NCI-H2227 (cell line): ENCODE data around the gene DAG1.
"Not testable (repeated sequence)": the region's sequence is repeated elsewhere in the genome, so short reads cannot be mapped to it uniquely, and the experiment has no call there.

Experiments
- DNase-seq: peaks from one replicate; lab custom pipeline; 2025; ENCODE audit not compliant: unreplicated experiment; lab: John Stamatoyannopoulos, UW

Gene DAG1

DNA sequence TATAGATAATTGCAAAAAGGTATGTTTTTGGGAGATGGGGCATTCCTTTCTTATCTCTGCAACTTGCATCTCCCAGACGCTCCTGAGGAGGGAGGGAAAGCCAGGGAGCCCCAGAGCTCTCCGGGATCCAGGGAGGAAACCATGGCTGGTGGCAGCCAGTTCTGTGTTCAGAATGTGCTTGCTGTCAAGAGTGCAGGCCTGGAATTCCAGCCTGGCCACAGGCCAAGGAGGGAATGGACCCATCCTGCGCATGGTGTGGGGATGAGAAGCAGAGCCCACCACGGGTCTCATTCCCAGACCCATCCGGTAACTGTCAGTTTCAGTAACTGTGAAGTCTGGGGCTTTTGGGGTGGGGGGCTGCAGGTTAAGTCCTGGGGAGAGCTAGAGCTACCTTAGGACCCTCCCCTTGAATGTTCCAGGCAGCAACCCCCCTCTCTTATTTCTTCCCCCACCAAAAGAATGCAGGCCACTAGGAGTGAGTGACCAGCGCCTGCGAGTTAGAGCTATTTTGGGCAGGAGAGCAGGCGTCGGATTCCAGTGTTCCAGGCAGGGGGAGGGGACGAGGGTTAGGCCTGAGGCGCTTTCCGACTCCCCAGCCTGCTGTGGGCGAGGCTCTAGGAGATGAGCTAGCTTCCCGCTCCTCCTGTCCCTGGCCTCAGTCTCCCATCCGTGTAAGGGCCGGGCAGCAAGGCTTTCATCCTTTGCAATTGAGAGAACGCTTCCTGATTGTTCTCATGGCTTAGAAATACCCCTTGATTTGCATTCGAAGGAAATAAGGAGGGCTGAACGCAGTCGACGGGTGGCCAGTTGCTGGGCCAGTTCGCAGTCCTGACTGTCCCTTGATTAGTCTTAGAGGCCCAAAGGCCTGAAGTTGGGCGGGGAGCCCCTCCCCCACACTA is 781 bp upstream of the DAG1 start:
- peak; percentile 60 for DNase-seq

DNA sequence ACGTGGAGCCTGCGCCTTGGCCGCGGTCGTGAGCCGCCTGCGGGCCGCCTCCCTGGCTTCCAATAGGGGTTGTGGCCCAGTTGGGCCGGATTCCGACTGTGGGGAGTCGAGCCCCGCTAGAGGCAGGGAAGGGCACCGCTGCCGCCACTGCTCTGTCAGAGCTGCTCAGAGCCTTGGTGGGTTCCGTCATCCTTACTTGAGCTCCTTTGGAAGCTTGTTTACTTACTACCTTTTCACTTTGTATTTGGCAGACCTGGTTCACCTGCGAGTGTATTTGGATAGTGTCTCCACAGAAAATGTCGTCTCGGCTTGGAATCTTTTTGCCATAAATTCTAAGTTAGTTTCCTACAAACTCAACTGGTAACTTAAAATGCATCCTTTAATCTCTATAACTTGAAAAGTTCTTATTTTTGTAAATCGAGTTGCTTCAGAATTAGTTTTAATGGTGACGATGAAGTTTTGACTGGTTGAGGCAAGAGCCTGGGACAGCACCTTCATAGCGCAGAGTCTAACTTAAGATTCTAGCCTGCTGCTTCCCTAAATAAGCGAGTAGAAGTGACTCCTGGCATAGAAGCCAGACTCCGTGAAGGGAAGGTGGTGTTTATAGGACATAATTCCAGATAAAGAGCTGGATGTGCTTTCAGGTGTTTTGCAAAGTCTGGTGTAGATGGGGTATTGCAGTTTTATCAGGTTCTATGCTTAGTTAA is 800 bp downstream of the DAG1 start:
- DNase-seq = no peak

DNA sequence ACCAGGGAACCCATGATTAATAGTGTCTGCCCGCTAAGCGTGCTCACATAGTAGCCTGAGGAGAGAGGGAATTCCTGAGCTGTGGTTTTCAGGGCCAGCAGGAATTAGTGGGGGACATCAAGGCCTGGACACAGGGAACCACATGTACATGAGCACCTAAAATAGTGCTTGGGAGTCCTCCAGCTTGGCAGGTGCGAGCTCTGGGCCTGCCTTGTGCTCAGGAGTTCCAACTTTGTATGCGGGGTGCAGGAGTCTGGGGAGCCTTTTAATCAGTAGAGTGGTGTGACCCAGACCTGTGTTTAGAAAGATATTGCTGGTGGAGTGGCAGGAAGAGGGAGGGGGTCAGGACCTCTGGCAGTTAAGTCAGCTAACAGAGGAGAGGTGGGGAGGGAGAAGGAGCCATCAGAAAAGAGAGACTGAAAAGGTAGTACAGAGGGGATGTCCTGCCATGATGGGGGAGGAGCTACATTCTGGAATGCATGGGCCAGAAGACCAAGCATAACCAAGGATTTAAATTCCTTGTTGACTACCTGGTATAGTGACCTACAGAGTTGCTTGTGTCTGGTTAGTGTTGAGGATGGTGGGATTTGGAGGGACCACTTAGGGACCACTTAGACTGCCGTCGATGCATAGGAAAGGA is 1.9 kb downstream of the DAG1 start:
- DNase-seq = no peak

DNA sequence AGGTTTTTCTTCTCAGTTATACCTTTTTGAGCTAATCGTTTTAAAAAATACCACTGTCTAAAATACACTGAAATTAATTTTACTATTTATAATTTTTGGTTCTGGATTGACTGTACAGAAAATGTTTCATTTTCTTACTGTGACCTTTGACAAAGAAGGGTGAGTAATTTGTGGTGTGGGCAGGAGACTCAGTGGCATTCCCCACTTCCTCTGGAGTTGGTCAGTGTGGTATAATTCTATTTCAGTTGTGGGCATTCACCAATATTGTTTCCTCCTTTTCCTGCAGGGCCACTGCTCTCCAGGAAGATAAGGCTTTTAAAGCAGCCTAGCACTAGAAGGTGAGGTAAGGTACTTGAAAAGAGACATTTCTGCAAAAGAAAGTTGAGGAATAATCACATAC is 6.5 kb downstream of the DAG1 start:
- no peak for DNase-seq

DNA sequence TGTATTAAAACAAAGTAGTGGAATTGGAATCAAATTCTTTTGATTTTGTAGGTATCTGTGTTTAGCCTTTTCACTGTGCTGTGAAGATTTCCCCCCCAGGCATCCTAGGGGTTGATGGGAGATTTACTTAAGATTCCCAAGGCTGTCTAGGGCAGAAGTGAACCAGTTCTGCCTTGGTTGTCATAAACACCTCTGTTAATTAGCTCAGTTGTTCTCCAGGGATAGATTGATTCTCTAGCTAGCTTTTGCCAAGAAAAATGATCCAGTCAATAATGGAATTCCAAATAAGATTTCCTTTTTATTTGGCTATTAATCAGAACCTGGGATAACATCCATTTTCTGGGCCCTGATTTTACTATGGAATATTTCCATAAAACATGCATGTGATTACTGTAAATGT is 12.7 kb downstream of the DAG1 start:
- no peak for DNase-seq

DNA sequence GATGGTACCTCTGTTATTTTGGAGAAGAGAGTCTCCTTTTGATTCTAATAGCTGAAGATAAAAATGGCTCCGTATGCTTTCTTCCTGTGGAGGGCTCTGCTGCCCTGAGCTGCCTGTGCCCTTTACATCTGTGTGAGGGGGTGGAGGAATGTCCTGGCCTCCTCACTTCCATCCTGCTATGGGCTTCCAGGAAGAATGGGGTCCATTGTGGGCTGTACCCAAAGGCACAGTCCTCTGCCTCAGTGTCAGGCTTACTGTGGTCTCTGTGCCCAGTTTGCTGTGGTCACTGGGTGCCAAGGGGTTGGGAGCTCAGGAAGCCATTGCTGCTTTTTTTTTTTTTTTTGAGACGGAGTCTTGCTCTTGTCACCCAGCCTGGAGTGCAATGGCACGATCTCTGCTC is 14.4 kb downstream of the DAG1 start:
- no peak for DNase-seq

DNA sequence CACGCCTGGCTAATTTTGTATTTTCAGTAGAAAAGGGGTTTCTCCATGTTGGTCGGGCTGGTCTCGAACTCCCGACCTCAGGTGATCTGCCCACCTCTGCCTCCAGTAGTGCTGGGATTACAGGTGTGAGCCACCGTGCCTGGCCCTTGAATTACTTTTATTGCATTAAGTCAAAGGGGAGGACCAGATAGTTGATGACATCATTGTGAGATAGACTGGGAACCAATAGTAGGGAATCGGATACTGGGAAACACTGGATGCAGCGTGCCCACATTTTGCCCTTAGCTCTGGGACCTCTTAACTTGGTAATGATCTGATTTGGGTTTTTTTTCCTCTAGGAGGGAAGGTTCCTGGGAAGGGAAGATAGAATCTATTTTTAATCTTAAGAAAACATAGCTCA is 19.2 kb downstream of the DAG1 start:
- no peak for DNase-seq

DNA sequence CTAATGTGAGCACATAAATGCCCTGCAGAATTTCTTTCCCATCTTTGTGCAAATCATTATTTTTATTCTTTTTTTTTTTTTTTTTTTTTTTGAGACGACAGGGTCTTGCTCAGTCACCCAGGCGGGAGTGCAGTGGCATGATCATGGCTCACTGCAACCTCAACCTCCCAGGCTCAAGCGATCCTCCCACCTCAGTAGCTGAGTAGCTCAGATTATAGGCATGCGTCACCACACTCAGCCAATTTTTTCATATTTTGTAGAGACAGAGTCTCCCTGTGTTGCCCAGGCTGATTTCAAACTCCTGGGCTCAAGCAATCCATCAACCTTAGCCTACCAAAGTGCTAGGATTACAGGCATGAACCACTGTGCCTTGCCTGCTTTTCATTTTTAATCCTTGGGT is 22.9 kb downstream of the DAG1 start:
- no peak for DNase-seq

DNA sequence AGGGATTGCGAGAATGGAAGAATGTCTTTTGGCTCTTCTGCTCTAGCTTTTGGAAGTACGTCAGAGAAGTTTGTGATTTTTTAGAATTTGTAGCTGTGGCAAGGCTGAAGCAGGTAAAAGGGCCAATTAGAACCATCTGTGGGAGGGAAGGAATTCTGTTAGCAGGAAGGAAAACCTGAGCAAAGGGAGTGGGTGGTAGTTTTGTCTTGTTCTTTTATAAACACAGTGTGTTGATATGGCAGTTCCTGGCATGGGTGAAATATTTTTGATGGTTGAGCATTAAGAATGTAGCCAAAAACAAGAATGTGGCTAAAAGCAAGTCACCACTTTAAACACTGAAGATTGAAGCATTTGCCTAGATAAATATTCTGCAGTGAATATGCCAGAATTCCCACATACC is 23.8 kb downstream of the DAG1 start:
- DNase-seq = no peak

DNA sequence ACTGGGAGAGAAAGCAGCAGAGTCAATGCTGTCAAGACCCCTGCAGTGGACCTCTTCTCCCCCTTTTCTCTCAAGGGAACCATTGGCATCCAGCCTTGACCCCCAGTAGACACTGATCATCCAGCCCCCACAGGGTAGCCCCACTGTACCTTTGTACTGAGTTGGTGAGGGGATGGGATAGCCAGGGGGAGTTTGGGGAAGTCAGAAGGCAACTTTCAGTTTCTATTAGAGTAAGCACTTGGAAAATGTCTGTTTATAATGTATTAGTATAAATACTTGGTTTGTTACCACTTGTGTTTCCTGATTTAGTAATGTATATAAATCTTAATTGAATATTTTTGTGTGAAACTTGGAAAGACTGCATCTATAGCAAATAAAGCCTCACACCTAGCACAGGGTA is 25.0 kb downstream of the DAG1 start:
- no peak for DNase-seq

DNA sequence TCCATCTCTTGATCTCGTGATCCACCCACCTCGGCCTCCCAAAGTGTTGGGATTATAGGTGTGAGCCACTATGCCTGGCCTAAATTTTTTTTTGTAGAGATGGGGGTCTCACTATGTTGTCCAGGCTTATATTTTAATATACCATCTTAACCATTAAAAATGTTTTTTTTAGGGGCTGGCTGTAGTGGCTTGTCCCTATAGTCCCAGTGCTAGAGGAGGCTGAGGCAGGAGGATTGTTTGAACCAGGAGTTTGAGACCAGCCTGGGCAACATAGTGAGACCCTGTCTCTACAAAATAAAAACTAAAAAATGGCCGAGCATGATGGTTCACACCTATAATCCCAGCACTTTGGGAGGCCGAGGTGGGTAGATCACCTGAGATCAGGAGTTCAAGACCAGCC is 26.8 kb downstream of the DAG1 start:
- DNase-seq = not testable (repeated sequence)

DNA sequence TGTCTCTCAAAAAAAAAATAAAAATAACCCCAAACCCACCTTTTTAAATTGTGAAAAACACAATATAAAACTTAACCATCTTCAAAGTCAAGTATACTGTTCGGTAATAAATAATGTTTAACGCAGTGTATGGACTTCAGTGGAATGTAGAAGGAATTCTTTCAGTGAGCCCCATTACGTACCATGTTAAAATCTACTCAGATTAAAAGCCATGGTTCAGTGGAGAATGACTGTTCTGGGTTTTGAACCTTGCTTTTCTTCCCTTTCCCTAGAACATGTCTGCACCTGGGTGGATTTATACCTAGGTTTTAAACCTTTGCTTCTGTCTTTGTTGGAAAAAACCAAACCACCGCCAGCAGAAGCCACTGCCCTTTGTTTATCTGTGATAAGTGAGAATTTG is 27.5 kb downstream of the DAG1 start:
- DNase-seq = no peak

DNA sequence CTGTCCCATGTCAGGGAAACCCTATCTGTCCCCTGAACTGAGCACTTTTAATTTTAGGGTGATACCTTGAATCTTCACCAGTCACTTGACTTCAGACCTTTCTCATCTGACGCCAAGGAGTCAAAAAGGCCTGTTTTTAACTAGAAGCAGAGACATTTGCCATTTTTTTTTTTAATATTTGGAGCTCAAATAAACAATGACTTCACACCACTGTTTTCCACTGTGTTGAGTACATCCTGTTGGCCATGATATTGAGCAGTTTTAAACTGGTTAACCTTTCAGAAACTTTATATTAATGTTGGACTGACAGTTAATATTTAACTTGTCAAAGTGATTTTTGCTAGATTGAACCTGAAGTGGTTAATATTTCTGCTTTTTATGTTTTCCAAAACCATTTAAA is 28.2 kb downstream of the DAG1 start:
- DNase-seq = no peak

DNA sequence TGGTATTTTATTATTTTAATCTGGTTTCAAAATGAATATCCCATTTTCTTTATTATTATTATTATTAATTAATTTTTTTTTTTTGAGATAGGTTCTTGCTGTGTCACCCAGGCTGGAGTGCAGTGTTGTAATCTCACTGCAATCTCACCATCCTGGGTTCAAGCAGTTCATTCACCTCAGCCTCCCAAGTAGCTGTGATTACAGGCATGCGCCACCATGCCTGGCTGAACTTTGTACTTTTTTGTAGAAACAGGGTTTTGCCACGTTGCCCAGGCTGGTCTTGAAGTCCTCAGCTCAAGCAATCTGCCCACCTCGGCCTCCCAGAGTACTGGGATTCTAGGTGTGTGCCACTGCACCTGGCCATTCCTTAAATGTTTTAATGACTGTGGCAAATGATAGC is 28.6 kb downstream of the DAG1 start:
- no peak for DNase-seq

DNA sequence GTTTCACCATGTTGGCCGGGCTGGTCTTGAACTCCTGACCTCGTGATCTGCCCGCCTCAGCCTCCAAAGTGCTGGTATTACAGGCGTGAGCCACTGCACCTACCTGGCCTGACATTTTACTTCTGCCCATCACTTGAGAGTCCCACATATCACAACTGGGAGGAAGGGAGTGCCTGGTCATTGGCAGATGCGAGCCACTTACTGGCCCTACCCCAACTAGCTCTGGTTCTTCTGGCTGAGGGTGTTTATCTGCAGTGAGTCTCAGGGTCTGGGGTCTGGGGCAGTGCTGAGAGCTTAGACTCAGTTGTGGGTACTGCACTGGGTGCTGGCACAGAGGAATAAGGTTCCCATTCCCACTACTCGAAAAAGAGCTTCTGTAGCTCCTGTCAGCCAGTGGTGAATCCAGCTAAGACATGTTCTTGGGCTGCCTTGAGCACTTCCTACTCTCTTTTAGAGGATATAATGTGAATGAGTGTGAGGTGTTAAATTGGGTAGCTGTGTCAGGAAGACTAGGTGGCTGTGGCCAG is 30.2 kb downstream of the DAG1 start:
- no peak for DNase-seq

DNA sequence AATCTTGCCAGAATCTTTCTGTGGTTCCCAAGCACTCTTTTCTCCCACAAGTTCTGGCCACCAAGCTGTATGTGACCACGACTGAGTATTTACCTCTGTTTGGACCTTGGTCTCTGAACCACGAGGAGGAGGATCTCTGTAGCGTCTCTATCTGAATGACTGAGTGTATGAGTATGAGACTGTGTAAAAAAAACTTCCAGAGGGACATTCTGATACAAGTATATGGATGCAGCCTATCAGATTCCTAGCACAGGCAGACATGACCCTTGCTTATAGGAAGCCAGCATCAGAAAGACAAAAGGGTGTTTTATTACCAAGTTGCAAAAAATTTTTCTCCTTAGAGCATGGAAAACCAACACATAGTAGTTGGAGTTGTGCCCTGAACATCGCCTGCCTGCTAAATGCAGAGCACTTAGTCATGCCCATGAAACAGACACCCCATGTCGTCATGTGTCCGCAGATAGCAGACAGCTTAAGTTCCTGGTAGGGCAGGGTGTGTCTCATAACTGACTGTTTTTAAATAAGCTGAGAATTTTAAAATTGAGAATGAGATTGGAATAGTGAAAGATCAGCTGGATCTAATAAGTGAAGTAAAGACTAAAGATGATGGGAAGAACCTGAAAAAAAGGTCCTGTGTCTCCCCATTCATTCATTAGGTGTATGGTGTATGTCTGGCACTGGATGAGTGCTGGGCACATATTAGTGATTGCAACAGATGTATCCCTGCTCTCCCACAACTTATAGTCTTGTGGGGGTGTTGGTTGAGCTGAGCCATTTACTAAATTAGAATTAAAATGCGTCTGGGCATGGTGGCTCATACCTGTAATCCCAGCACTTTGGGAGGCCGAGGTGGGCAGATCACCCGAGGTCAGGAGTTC is 30.9 kb downstream of the DAG1 start:
- DNase-seq = no peak

DNA sequence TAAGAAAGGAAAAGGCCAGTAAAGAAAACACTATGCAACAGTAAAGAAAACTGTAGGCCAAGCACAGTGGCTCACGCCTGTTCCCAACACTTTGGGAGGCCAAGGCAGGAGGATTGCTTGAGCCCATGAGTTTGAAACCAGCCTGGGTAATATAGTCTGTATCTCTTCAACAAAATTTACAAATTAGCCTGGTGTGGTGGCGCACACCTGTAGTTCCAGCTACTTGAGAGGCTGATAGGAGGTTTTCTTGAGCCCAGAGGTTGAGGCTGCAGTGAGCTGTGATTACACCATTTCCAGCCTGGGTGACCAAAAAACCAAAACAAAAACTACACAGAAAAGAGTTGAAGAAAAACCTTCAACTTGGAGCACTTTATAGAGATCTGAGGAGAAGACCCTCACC is 31.8 kb downstream of the DAG1 start:
- DNase-seq = no peak

DNA sequence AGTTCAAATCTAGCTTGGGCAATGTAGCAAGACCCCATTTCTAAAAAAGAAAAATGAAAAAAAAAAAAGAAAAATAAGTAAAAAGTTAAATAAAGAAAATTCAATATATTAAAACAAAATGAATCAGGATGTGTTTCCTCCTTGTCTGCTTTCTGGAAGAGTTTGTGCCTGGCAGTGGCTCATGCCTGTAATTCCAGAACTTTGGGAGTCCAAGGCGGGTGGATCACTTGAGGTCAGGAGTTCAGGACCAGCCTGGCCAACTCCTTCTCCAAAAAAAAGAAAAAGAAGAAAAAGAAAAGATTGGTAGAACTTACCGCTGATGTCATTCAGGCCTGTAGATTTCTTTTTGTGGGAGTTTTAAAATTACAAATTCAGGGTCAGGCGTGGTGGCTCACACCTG is 36.8 kb downstream of the DAG1 start:
- no peak for DNase-seq

DNA sequence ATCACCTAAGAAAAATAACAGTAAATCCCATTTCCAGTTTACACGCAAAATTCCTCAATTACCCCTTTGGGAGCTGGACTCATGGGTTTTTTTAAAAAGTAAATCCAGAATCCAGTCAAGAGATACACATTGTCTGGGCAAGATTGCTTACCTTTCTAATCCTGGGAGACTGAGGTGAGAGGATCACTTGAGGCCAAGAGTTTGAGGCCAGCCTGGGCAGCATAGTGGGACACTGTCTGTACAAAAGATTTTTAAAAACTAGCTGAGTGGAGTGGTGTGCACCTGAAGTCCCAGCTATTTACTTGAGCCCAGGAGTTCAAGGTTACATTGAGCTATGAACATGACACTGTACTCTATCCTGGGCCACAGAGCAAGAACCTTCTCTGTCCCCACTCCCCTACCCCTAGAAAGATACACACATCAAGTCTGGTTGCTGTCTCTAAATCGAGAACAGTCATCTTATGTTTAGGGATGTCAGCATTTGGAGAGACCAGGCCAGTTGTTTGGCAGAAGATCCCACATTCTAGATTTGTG is 39.0 kb downstream of the DAG1 start:
- no peak for DNase-seq

DNA sequence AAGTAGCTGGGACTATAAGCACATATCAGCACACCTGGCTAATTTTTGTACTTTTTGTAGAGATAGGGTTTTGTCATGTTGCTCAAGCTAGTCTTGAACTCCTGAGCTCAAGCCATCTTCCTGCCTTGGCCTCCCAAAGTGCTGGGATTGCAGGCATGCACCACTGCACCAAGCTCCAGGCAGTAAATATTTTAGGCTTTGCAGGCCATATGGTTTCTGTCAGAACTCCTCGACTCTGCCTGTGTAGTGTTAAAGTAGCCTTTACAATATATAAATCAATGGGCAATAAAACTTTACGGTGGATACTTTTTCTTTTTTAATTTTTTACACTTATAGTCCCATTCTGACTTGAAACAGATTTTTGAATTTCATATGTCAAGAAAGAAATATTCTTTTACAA is 41.6 kb downstream of the DAG1 start:
- DNase-seq = no peak
